Ishikawa (cell line): ENCODE results near the gene CIBAR2.
A peak's percentile ranks its signal among the peaks of the same experiment; 100 is the strongest.

Source experiments
- CEBPB ChIP-seq: IDR thresholded peaks from 2 replicates; pipeline ENCODE4 v1.6.1; 2012
- CREB1 ChIP-seq: IDR thresholded peaks from 2 replicates; pipeline ENCODE4 v1.6.1; 2012; ENCODE audit warnings: low read depth
- EGR1 ChIP-seq: IDR thresholded peaks from 2 replicates; pipeline ENCODE4 v1.6.1; 2012
- EP300 ChIP-seq: IDR thresholded peaks from 2 replicates; pipeline ENCODE4 v1.6.1; 2012; ENCODE audit warnings: borderline replicate concordance
- FOXM1 ChIP-seq: IDR thresholded peaks from 2 replicates; pipeline ENCODE4 v1.6.1; 2012; ENCODE audit warnings: low read depth, borderline replicate concordance
- MAX ChIP-seq: IDR thresholded peaks from 2 replicates; pipeline ENCODE4 v1.6.1; 2012
- NFIC ChIP-seq: IDR thresholded peaks from 2 replicates; pipeline ENCODE4 v1.6.1; 2012
- RAD21 ChIP-seq: IDR thresholded peaks from 2 replicates; pipeline ENCODE4 v1.6.1; 2012; ENCODE audit warnings: low read depth
- REST ChIP-seq: IDR thresholded peaks from 2 replicates; pipeline ENCODE4 v1.6.1; 2012; ENCODE audit warnings: low read depth, mild to moderate bottlenecking
- TAF1 ChIP-seq: IDR thresholded peaks from 2 replicates; pipeline ENCODE4 v1.6.1; 2012; ENCODE audit warnings: low read depth, mild to moderate bottlenecking
- TCF12 ChIP-seq: IDR thresholded peaks from 2 replicates; pipeline ENCODE4 v1.6.1; 2012; ENCODE audit warnings: low read depth
- TEAD4 ChIP-seq: IDR thresholded peaks from 2 replicates; pipeline ENCODE4 v1.6.1; 2012
- USF1 ChIP-seq: IDR thresholded peaks from 2 replicates; pipeline ENCODE4 v1.6.1; 2012
- YY1 ChIP-seq: IDR thresholded peaks from 2 replicates; pipeline ENCODE4 v1.6.1; 2012; ENCODE audit warnings: low read depth
- ZBTB7A ChIP-seq: IDR thresholded peaks from 2 replicates; pipeline ENCODE4 v1.6.1; 2012; ENCODE audit warnings: low read depth

CIBAR2 gene

DNA sequence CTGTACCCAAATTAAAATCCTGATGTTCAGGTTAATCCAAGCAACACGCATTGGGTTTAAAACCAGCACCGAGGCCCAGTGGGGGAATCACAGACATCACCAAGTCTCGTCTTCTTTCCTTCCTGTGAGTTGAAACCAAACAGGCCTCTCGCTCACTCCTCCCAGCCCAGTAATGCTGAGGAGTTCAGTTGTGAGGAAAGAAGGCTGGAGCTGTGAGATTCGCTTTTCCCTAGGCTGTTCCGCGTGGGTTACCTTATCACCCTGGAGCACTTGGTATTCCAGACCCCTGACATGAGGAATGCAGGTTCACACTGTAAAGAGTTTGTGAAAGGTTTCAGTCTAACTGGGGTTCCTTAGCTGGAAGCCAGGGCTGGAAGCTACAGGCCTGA lies 20.8 kb downstream of the CIBAR2 start:
- no peak for TF ChIP-seq RAD21
- no peak for TF ChIP-seq CEBPB
- TF ChIP-seq TCF12, result no peak
- no peak for TF ChIP-seq EGR1
- TF ChIP-seq CREB1, result no peak
- no peak for TF ChIP-seq REST
- no peak for TF ChIP-seq MAX
- TF ChIP-seq EP300, result no peak
- TF ChIP-seq NFIC, result no peak
- no peak for TF ChIP-seq USF1
- TF ChIP-seq TAF1, result no peak
- TF ChIP-seq TEAD4, result no peak
- no peak for TF ChIP-seq ZBTB7A
- TF ChIP-seq YY1, result no peak
- TF ChIP-seq FOXM1, result no peak

- TF ChIP-seq ZBTB7A, result no peak
- TF ChIP-seq EGR1, result no peak
- no peak for TF ChIP-seq TCF12
Measured at GRCh38 chr16:85090873-85091521, 21.3 kb downstream of the CIBAR2 start.

- TF ChIP-seq EGR1 (no peak), TCF12 (no peak)
Measured at GRCh38 chr16:85090181-85090580, 22.1 kb downstream of the CIBAR2 start.

DNA sequence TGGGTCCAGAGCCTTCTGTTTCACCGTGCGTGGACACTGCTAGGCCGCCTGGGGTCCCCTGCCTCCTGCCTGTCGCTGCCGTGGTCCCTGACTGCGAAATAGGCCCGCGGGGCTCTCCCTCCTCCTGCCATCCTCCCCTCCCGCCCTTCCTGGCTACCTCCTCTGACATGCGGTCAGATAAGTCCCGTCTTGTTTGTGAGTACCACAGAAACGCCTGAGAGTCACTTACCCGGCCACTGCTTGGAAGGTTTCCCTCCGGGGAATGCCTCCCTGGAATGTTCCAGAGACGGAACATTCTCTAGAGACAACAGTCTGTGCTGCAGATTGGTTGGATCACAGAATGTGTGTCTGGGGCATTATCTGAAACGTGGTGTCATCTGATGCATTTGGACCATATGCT lies 22.7 kb downstream of the CIBAR2 start:
- TF ChIP-seq TAF1 (no peak), TCF12 (no peak), FOXM1 (no peak), EP300 (no peak), YY1 (no peak), EGR1 (no peak), RAD21 (no peak), MAX (no peak), CEBPB (no peak), CREB1 (no peak), USF1 (no peak), NFIC (no peak), ZBTB7A (no peak), TEAD4 (no peak), REST (no peak)

- TF ChIP-seq FOXM1 (no peak), TEAD4 (no peak), REST (0 out of 2 replicates have a peak, but pooled peaks have one; percentile 18)
Measured at GRCh38 chr16:85088570-85089199, 23.6 kb downstream of the CIBAR2 start.
